Activated B cell treated with CpG ODN at 0.5 μM for 24 hours (primary cell): ENCODE data around the gene CROCC2. TPM values are rescaled to one million over a fixed set of nuclear protein-coding genes. Genes with fewer than 3 reads are reported as not detected.

ENCODE experiments used
- ATAC-seq: fragments of 200-7000 bp; cut with Tn5 transposase; one replicate; pipeline ENCODE4 v1.10.0; 2021; ENCODE audit warnings: low read depth, mild to moderate bottlenecking, moderate library complexity
- CTCF ChIA-PET: fragments of 350-600 bp; sonication (Branson Sonifier 250); formaldehyde crosslinking; loops from one replicate; lab custom pipeline; 2021; ENCODE audit warnings: antibody characterized with exemption; lab: Charles Lee
- POLR2A ChIA-PET: fragments of 350-600 bp; sonication (Branson Sonifier 250); formaldehyde crosslinking; loops from one replicate; lab custom pipeline; 2021; ENCODE audit warnings: antibody characterized with exemption; lab: Charles Lee
- DNase-seq: peaks from one replicate; pipeline ENCODE4 v3.0.0; 2022
- H3K27ac Mint-ChIP-seq: one replicate; pipeline ENCODE4 v1.8.0; 2020; ENCODE audit warnings: mixed read lengths
- H3K27me3 Mint-ChIP-seq: one replicate; pipeline ENCODE4 v1.8.0; 2021; ENCODE audit warnings: mixed read lengths
- H3K36me3 Mint-ChIP-seq: one replicate; pipeline ENCODE4 v1.8.0; 2021; ENCODE audit warnings: low read depth, mixed read lengths
- H3K4me1 Mint-ChIP-seq: one replicate; pipeline ENCODE4 v1.8.0; 2021; ENCODE audit warnings: mixed read lengths
- H3K4me3 Mint-ChIP-seq: one replicate; pipeline ENCODE4 v1.8.0; 2020; ENCODE audit warnings: mild to moderate bottlenecking, mixed read lengths
- H3K9me3 Mint-ChIP-seq: one replicate; pipeline ENCODE4 v1.8.0; 2020; ENCODE audit warnings: mixed read lengths
- intact Hi-C: fragments of 100-400 bp; cut with micrococcal nuclease; formaldehyde crosslinking; loops from one replicate; pipeline ENCODE4 v1.15.1; 2024
- total RNA-seq: library from RNA; stranded (reverse); gene quantifications from 2 replicates; pipeline ENCODE4 v1.2.3, GENCODE V29; 2022
- TF ChIP-seq, protein P1 (sequence below): fragments of 200-600 bp; IDR thresholded peaks from one replicate; pipeline ENCODE4 v1.8.0; 2022; ENCODE audit warnings: antibody characterized with exemption, mild to moderate bottlenecking

Gene CROCC2
- total RNA-seq, 1 donor from 2014 or later = not detected

DNA sequence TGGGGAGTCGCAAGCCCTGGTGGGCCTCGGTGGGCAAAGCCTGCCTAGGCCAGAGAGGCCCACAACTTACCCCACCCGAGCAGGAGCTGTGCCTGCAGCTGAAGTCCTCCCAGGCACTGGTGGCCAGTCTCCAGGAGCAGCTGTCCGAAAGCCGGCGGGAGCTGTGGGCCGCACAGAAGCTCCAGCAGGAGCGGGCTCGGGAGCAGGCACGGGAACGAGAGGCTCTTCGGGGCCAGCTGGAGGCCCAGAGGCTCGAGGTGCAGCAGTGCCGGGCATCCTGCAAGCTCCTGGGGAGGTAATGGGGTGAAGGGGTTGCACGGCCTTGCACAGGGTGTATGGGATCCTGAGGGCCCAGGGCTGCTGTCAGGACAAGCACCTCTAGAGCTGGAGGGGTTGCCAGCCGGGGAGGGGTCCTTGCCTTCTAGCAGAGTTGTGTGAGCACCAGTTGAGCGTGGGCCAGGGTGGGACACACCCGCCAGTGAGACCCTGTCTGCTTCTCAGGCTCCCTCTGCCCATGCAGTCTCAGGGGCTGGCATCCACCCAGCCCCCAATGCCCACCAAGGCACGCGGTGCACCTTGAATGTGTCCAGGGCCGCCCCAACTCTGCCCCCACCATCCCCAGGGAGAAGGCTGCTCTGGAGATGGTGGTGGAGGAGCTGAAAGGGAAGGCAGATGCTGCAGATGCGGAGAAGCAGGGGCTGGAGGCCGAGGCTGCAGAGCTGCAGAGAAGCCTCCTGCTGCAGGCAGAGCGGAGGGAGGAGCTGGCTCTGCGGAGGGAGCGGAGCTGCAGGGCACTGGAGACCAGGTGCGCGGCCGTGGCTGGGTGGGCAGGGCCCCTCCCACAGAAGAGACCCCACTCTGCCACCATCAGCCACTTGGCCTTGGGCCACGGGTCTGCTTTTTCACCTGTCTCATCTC is 27.2 kb downstream of the CROCC2 start:
- POLR2A ChIA-PET = no interaction called here
- H3K27ac Mint-ChIP-seq = no peak overlapping the region
- H3K27me3 Mint-ChIP-seq = peaks cover 6% of the 10 kb centered on the region
- DNase-seq (no peak), ATAC-seq (no peak)
- intact Hi-C loops = no loop called here
- TF ChIP-seq, protein P1, sequence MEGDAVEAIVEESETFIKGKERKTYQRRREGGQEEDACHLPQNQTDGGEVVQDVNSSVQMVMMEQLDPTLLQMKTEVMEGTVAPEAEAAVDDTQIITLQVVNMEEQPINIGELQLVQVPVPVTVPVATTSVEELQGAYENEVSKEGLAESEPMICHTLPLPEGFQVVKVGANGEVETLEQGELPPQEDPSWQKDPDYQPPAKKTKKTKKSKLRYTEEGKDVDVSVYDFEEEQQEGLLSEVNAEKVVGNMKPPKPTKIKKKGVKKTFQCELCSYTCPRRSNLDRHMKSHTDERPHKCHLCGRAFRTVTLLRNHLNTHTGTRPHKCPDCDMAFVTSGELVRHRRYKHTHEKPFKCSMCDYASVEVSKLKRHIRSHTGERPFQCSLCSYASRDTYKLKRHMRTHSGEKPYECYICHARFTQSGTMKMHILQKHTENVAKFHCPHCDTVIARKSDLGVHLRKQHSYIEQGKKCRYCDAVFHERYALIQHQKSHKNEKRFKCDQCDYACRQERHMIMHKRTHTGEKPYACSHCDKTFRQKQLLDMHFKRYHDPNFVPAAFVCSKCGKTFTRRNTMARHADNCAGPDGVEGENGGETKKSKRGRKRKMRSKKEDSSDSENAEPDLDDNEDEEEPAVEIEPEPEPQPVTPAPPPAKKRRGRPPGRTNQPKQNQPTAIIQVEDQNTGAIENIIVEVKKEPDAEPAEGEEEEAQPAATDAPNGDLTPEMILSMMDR = no peak
- no peaks in the 10 kb centered on the region for H3K4me1 Mint-ChIP-seq
- H3K36me3 Mint-ChIP-seq = no peaks in the 10 kb centered on the region
- peaks cover 11% of the 10 kb centered on the region for H3K9me3 Mint-ChIP-seq
- no peak overlapping the region for H3K4me3 Mint-ChIP-seq
- CTCF ChIA-PET = interaction anchor here (1.2 kb wide), 1 partner anchor 19 kb away, joined by 3 read pairs; no protein-coding TSS in a partner anchor

DNA sequence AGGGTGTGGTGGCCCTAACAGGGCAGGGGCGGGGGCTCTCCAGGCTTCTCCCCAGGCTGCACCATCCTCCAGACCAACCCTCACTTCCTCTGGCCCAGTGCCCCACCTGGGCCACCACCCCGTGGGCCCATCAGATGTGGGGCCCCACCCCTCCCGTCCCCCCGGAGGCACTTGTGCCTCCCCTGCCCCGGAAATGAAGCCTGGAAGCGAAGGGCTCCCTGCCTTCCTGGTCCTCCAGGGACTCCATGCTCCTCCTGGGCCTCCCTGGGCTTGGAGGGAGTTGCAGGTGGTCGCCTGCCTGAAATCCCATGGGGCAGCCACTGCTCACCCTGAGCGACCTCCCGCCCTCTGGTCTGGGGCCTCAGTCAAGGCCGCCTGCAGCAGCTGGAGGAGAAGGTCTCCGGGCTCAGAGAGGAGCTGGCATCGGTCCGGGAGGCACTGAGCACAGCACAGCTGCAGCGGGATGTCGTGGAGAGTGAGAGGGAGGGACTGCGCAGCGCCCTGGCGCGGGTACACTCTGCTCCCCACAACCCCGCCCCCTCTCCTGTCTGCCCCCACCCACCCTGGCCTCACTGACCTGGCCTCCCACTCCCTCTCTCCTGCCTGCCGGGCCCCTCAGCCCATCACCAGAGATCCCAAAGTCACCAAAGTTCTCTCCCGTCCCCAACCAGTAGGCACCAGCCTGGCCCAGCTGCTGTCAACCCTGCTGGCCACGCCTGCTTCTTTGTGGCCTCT is 28.0 kb downstream of the CROCC2 start:
- ChIA-PET CTCF (no interaction called here), POLR2A (no interaction called here)
- intact Hi-C loops = no loop called here
- Mint-ChIP-seq H3K4me3 (no peak overlapping the region), H3K9me3 (peaks cover 14% of the 10 kb centered on the region), H3K4me1 (no peaks in the 10 kb centered on the region), H3K27me3 (peaks cover under 1% of the 10 kb centered on the region), H3K36me3 (no peaks in the 10 kb centered on the region), H3K27ac (no peak overlapping the region)
- ATAC-seq (no peak), DNase-seq (no peak)
- TF ChIP-seq, protein P1 = no peak

DNA sequence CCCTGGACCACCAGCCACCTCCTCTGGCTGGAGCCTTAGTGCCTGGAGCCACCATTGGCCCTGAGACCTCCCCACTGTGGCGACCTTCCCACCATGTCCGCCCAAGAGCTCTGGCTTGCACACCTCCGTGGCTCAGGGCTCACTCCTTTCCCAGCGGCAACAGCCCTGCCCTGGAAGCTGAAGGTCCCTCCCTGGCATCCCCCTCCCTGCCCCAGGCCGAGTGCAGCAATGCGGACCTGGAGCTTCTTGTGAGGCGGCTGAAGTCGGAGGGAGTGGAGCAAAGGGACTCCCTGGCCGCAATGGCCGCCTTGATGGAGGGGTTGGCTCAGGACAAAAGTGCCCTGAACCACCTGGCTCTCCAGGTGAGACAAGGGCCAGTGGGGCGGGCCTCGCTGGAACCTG is 28.6 kb downstream of the CROCC2 start:
- TF ChIP-seq, protein P1 = no peak

DNA sequence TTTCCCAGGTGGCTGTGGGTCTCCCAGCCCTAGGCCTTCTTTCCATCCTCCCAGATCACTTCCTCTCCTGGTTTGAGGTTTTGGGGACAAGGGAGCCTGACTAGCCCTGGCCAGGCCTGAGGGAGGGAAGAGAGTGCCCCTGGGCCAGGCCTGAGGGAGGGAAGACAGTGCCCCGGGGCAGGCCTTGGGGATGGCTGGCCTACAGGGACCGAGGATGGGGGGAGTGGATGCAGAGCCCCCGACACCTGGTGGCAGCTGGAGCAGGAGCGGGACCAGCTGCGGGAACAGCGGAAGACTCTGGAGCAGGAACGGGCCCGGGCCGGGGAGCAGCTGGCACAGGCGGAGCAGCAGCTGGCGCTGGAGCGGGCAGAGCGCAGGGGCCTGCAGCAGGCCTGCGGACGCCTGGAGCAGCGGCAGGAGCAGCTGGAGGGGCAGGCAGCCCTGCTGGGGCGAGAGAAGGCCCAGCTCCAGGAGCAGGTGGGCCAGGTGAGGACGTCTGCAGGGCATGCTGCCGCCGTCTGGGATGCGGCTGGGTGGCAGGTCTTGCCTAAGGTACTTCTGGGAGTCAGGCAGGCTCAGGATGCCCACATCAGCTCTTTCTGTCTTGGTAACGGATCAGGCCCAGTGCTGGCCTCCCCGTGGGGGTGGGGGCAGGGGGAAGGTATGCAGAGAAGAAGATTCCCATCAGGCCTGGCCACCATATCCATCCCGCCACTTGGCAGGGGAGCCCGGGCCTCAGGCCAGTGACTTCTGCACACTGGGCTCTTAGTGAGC is 29.2 kb downstream of the CROCC2 start:
- intact Hi-C loops = no loop called here
- peaks cover 14% of the 10 kb centered on the region for H3K9me3 Mint-ChIP-seq
- H3K36me3 Mint-ChIP-seq = no peaks in the 10 kb centered on the region
- H3K4me1 Mint-ChIP-seq = no peaks in the 10 kb centered on the region
- CTCF ChIA-PET = no interaction called here
- H3K27me3 Mint-ChIP-seq = no peaks in the 10 kb centered on the region
- POLR2A ChIA-PET = no interaction called here
- ATAC-seq (no peak), DNase-seq (no peak)
- TF ChIP-seq, protein P1 = no peak
- no peak overlapping the region for H3K27ac Mint-ChIP-seq
- H3K4me3 Mint-ChIP-seq = no peak overlapping the region

More for the DNA sequence above, 28.6 kb downstream of the CROCC2 start:
- CTCF ChIA-PET = no interaction called here
- ATAC-seq (no peak), DNase-seq (no peak)
- Mint-ChIP-seq H3K9me3 (peaks cover 14% of the 10 kb centered on the region), H3K36me3 (no peaks in the 10 kb centered on the region), H3K27ac (no peak overlapping the region), H3K4me3 (no peak overlapping the region), H3K27me3 (no peaks in the 10 kb centered on the region), H3K4me1 (no peaks in the 10 kb centered on the region)
- POLR2A ChIA-PET = no interaction called here
- intact Hi-C loops = no loop called here
